ENCODE data around the gene MNT. TPM values are rescaled to one million over a fixed set of nuclear protein-coding genes. Genes with fewer than 3 reads are reported as not detected.
"Not testable (repeated sequence)": the region's sequence is repeated elsewhere in the genome, so short reads cannot be mapped to it uniquely, and the experiment has no call there.

MNT gene
- total RNA-seq = 100 to 1,000 TPM in 1 of 3 donors, 10 to 100 TPM in 2; 72.3 to 108 (median 77.6) TPM
- 12.2 TPM for total RNA-seq (2013)

GRCh38 chr17:2400877-2401425 lies at the start of gene MNT:
Gene MNT (minus strand): TSS chr17:2401060. CDS start chr17:2400712, 348 bp downstream.
- no peaks in the 10 kb centered on the region for H3K9me3 ChIP-seq (ENCODE audit: control insufficient read depth, insufficient read depth, low read length)
- H3K27ac ChIP-seq (ENCODE audit: low read length) = peak within 1 kb of the TSS; percentile 98
- no peaks in the 10 kb centered on the region for H3K36me3 Mint-ChIP-seq
- peak within 1 kb of the TSS; percentile 93 to 99 for H3K27ac Mint-ChIP-seq
- no peaks in the 10 kb centered on the region for H3K27me3 ChIP-seq (ENCODE audit: control insufficient read depth, insufficient read depth, low read length)
- peaks cover 29 to 59% of the 10 kb centered on the region in 2 donors for H3K4me1 Mint-ChIP-seq
- intact Hi-C loops (cut with micrococcal nuclease) = loop anchor here (1.0 to 5.0 kb wide), 3 partner anchors 8 to 684 kb away; partner anchors contain the start of gene OVCA2
- ATAC-seq (peak; percentile 49 to 78 (median 60)), DNase-seq (peak; percentile 95 to 96)
- peak within 1 kb of the TSS; percentile 84 for H3K4me3 ChIP-seq (ENCODE audit: low read length)
- no peaks in the 10 kb centered on the region for H3K36me3 ChIP-seq (ENCODE audit: control insufficient read depth, insufficient read depth, low read length)
- TF ChIP-seq CTCF (IDR thresholded peaks at IDR 0.05) = no peak
- H3K4me3 Mint-ChIP-seq = peak within 1 kb of the TSS; percentile 97
- H3K9me3 Mint-ChIP-seq = no peaks in the 10 kb centered on the region
- peaks cover 46% of the 10 kb centered on the region for H3K4me1 ChIP-seq (ENCODE audit: control insufficient read depth, insufficient read depth, low read length)
- under 1% methylated on average over 50 of the region's 51 CpGs for WGBS (ENCODE audit: insufficient coverage)
- H3K27me3 Mint-ChIP-seq (ENCODE audit: low read depth in 2 of 2) = no peaks in the 10 kb centered on the region

GRCh38 chr17:2450016-2450650 lies 49.3 kb upstream of the MNT start:
- ATAC-seq = no peak
- no peak for DNase-seq
- Histone ChIP-seq H3K9me3 (ENCODE audit: control insufficient read depth, insufficient read depth, low read length) (no peaks in the 10 kb centered on the region), H3K27me3 (ENCODE audit: control insufficient read depth, insufficient read depth, low read length) (no peaks in the 10 kb centered on the region), H3K27ac (ENCODE audit: low read length) (no peak overlapping the region), H3K4me1 (ENCODE audit: control insufficient read depth, insufficient read depth, low read length) (no peaks in the 10 kb centered on the region), H3K36me3 (ENCODE audit: control insufficient read depth, insufficient read depth, low read length) (no peaks in the 10 kb centered on the region), H3K4me3 (ENCODE audit: low read length) (no peak overlapping the region)
- H3K27ac Mint-ChIP-seq = no peak overlapping the region
- no peak for TF ChIP-seq CTCF (IDR thresholded peaks at IDR 0.05)
- H3K9me3 Mint-ChIP-seq = no peaks in the 10 kb centered on the region
- no peaks in the 10 kb centered on the region for H3K27me3 Mint-ChIP-seq (ENCODE audit: low read depth in 2 of 2)
- WGBS (ENCODE audit: insufficient coverage) = 67% methylated on average over 4 of the region's 5 CpGs
- peaks cover 0 to 3% of the 10 kb centered on the region in 2 donors for H3K4me1 Mint-ChIP-seq
- H3K36me3 Mint-ChIP-seq = no peaks in the 10 kb centered on the region
- intact Hi-C loops (cut with micrococcal nuclease) = no loop called here
- no peak overlapping the region for H3K4me3 Mint-ChIP-seq

- intact Hi-C loops (cut with micrococcal nuclease) = no loop called here
- TF ChIP-seq CTCF (IDR thresholded peaks at IDR 0.05) = no peak
Observed at GRCh38 chr17:2449486-2449885, 48.6 kb upstream of the MNT start.

GRCh38 chr17:2447479-2447878 lies 46.6 kb upstream of the MNT start:
- not testable (repeated sequence) for H3K27ac Mint-ChIP-seq

More at GRCh38 chr17:2449486-2449885, 48.6 kb upstream of the MNT start:
- Mint-ChIP-seq H3K27ac (peak overlapping the region in 1 of 2 donors; percentile 4), H3K4me3 (no peak overlapping the region), H3K36me3 (no peaks in the 10 kb centered on the region), H3K4me1 (peaks cover 0 to 3% of the 10 kb centered on the region in 2 donors), H3K9me3 (no peaks in the 10 kb centered on the region), H3K27me3 (ENCODE audit: low read depth in 2 of 2) (no peaks in the 10 kb centered on the region)
- DNase-seq (no peak), ATAC-seq (no peak)
- no peaks in the 10 kb centered on the region for H3K9me3 ChIP-seq (ENCODE audit: control insufficient read depth, insufficient read depth, low read length)
- no peaks in the 10 kb centered on the region for H3K27me3 ChIP-seq (ENCODE audit: control insufficient read depth, insufficient read depth, low read length)
- H3K36me3 ChIP-seq (ENCODE audit: control insufficient read depth, insufficient read depth, low read length) = no peaks in the 10 kb centered on the region
- H3K27ac ChIP-seq (ENCODE audit: low read length) = no peak overlapping the region
- H3K4me1 ChIP-seq (ENCODE audit: control insufficient read depth, insufficient read depth, low read length) = no peaks in the 10 kb centered on the region
- 100% methylated on average over 2 of the region's 2 CpGs for WGBS (ENCODE audit: insufficient coverage)
- no peak overlapping the region for H3K4me3 ChIP-seq (ENCODE audit: low read length)

More at GRCh38 chr17:2447479-2447878, 46.6 kb upstream of the MNT start:
- intact Hi-C loops (cut with micrococcal nuclease); ATAC-seq; H3K27me3 ChIP-seq (ENCODE audit: control insufficient read depth, insufficient read depth, low read length); H3K9me3 ChIP-seq (ENCODE audit: control insufficient read depth, insufficient read depth, low read length); H3K4me1 Mint-ChIP-seq; H3K4me1 ChIP-seq (ENCODE audit: control insufficient read depth, insufficient read depth, low read length); H3K4me3 ChIP-seq (ENCODE audit: low read length); H3K36me3 ChIP-seq (ENCODE audit: control insufficient read depth, insufficient read depth, low read length); H3K27ac ChIP-seq (ENCODE audit: low read length); H3K4me3 Mint-ChIP-seq; H3K9me3 Mint-ChIP-seq; H3K36me3 Mint-ChIP-seq; H3K27me3 Mint-ChIP-seq (ENCODE audit: low read depth in 2 of 2); DNase-seq: not testable (repeated sequence)
- no CpG with 5 or more reads among the region's 29 CpGs for WGBS (ENCODE audit: insufficient coverage)

Data from natural killer cell (primary cell).